ENCODE measurements around the gene VPS11. TPM values are rescaled to one million over a fixed set of nuclear protein-coding genes. Genes with fewer than 3 reads are reported as not detected.

VPS11 gene
- total RNA-seq, 1 donor: 55.2 TPM

- no peak for DNase-seq (ENCODE audit: low read depth in 2 of 3, low spot score in 2 of 3)
These were observed 10.2 kb downstream of the VPS11 start for GRCh38 chr11:119077839-119078238.

- DNase-seq (ENCODE audit: low read depth in 2 of 3, low spot score in 2 of 3): no peak
These were observed 11.2 kb downstream of the VPS11 start for GRCh38 chr11:119078675-119079420.

- no peak for DNase-seq (ENCODE audit: low read depth in 2 of 3, low spot score in 2 of 3)
These were observed 14.2 kb downstream of the VPS11 start for GRCh38 chr11:119081682-119082260.

GRCh38 chr11:119084663-119085436 lies 17.2 kb downstream of the VPS11 start, which contains the start of gene HMBS:
HMBS (plus strand) TSS chr11:119084881; CDS start chr11:119085034, 153 bp downstream.
- peak; percentile 70 to 97 (median 95) for DNase-seq (ENCODE audit: low read depth in 2 of 3, low spot score in 2 of 3)

- DNase-seq (ENCODE audit: low read depth in 2 of 3, low spot score in 2 of 3): peak in 1 of 3 donors; percentile 29
These were observed 17.8 kb downstream of the VPS11 start for GRCh38 chr11:119085437-119085847.

GRCh38 chr11:119087123-119087522 lies 19.5 kb downstream of the VPS11 start:
- no peak for DNase-seq (ENCODE audit: low read depth in 2 of 3, low spot score in 2 of 3)

GRCh38 chr11:119087747-119088241 lies 20.2 kb downstream of the VPS11 start:
- peak in 2 of 3 donors; percentile 83 to 88 for DNase-seq (ENCODE audit: low read depth in 2 of 3, low spot score in 2 of 3)

GRCh38 chr11:119088406-119088805 lies 20.8 kb downstream of the VPS11 start:
- DNase-seq (ENCODE audit: low read depth in 2 of 3, low spot score in 2 of 3): no peak

- DNase-seq (ENCODE audit: low read depth in 2 of 3, low spot score in 2 of 3): no peak
These were observed 21.7 kb downstream of the VPS11 start for GRCh38 chr11:119089319-119089718.

- DNase-seq (ENCODE audit: low read depth in 2 of 3, low spot score in 2 of 3): no peak
These were observed 23.6 kb downstream of the VPS11 start for GRCh38 chr11:119091178-119091577.

GRCh38 chr11:119091966-119092879 lies 24.6 kb downstream of the VPS11 start:
- no peak for DNase-seq (ENCODE audit: low read depth in 2 of 3, low spot score in 2 of 3)

GRCh38 chr11:119092880-119093842 lies 25.5 kb downstream of the VPS11 start:
- DNase-seq (ENCODE audit: low read depth in 2 of 3, low spot score in 2 of 3): no peak

GRCh38 chr11:119093942-119094815 lies 26.6 kb downstream of the VPS11 start:
- peak in 2 of 3 donors; percentile 36 to 60 for DNase-seq (ENCODE audit: low read depth in 2 of 3, low spot score in 2 of 3)

GRCh38 chr11:119094816-119095065 lies 27.1 kb downstream of the VPS11 start:
- peak in 1 of 3 donors; percentile 84 for DNase-seq (ENCODE audit: low read depth in 2 of 3, low spot score in 2 of 3)

GRCh38 chr11:119095066-119095880 lies 27.7 kb downstream of the VPS11 start:
- peak; percentile 96 to 100 (median 99) for DNase-seq (ENCODE audit: low read depth in 2 of 3, low spot score in 2 of 3)

- peak in 1 of 3 donors; percentile 46 for DNase-seq (ENCODE audit: low read depth in 2 of 3, low spot score in 2 of 3)
These were observed 32.1 kb downstream of the VPS11 start for GRCh38 chr11:119099711-119100110.

- DNase-seq (ENCODE audit: low read depth in 2 of 3, low spot score in 2 of 3): no peak
These were observed 32.8 kb downstream of the VPS11 start for GRCh38 chr11:119100246-119100970.
